ENCODE results near the gene C4A. TPM values are rescaled to one million over a fixed set of nuclear protein-coding genes. Genes with fewer than 3 reads are reported as not detected.
"Not testable (repeated sequence)": the region's sequence is repeated elsewhere in the genome, so short reads cannot be mapped to it uniquely, and the experiment has no call there.

C4A gene
- polyA plus RNA-seq, 1 donor (not counting 4 experiments of a cell fraction or from before 2014, with no cell fraction given), result 1.2 TPM

- H4K20me1 ChIP-seq (ENCODE audit: control insufficient read depth, extremely low read depth, insufficient read depth, low read length); H3K36me3 ChIP-seq (ENCODE audit: control insufficient read depth in 2 of 2, extremely low read depth in 1 of 2, insufficient read depth in 2 of 2, low read length in 2 of 2); dilution Hi-C loops (cut with MboI; ENCODE audit: extremely low pct_ligation_motif_present, low sequenced_read_pairs); H3K9me1 ChIP-seq (ENCODE audit: control insufficient read depth, extremely low read depth, insufficient read depth, low read length); H3K27ac ChIP-seq (ENCODE audit: control insufficient read depth, insufficient read depth, low read length); H3K4me2 ChIP-seq (ENCODE audit: control insufficient read depth, extremely low read depth, insufficient read depth, low read depth, low read length); H3K4me3 ChIP-seq (ENCODE audit: control insufficient read depth in 2 of 3, extremely low read depth in 1 of 3, insufficient read depth in 2 of 3, low read depth in 1 of 3, low read length in 3 of 3); H3K9me3 ChIP-seq (ENCODE audit: control insufficient read depth, low read depth, low read length); H2AFZ ChIP-seq (ENCODE audit: control insufficient read depth, low read length); DNase-seq (ENCODE audit: low read depth, low spot score); FAIRE-seq; H3K9ac ChIP-seq (ENCODE audit: control insufficient read depth, extremely low read depth, insufficient read depth, low read length); H3K4me1 ChIP-seq (ENCODE audit: control insufficient read depth, extremely low read depth, insufficient read depth, low read length); H3K27me3 ChIP-seq (ENCODE audit: control insufficient read depth, extremely low read depth, insufficient read depth, low read length); H3K79me2 ChIP-seq (ENCODE audit: control insufficient read depth, insufficient read depth, low read length): not testable (repeated sequence)
Observed at GRCh38 chr6:32044916-32045315, 63.1 kb downstream of the C4A start.

- no peak overlapping the region for H3K9ac ChIP-seq (ENCODE audit: control insufficient read depth, extremely low read depth, insufficient read depth, low read length)
- H3K79me2 ChIP-seq (ENCODE audit: control insufficient read depth, insufficient read depth, low read length), result no peaks in the 10 kb centered on the region
- TF ChIP-seq EZH2 (IDR thresholded peaks at IDR 0.05; ENCODE audit: low read length) (no peak), CTCF (optimal IDR thresholded peaks at IDR 0.05 in 1 of 3, IDR thresholded peaks at IDR 0.05 in 1 of 3, conservative IDR thresholded peaks at IDR 0.05 in 1 of 3; ENCODE audit: extremely low read depth in 1 of 3, insufficient read depth in 2 of 3, low read length in 3 of 3) (no peak)
- dilution Hi-C loops (cut with MboI; ENCODE audit: extremely low pct_ligation_motif_present, low sequenced_read_pairs), result no loop called here
- H3K9me3 ChIP-seq (ENCODE audit: control insufficient read depth, low read depth, low read length), result no peaks in the 10 kb centered on the region
- H2AFZ ChIP-seq (ENCODE audit: control insufficient read depth, low read length), result no peak overlapping the region
- no peaks in the 10 kb centered on the region for H3K36me3 ChIP-seq (ENCODE audit: control insufficient read depth in 2 of 2, extremely low read depth in 1 of 2, insufficient read depth in 2 of 2, low read length in 2 of 2)
- no peak overlapping the region for H3K4me2 ChIP-seq (ENCODE audit: control insufficient read depth, extremely low read depth, insufficient read depth, low read depth, low read length)
- DNase-seq (ENCODE audit: low read depth, low spot score), result no peak
- no peak overlapping the region for H3K27ac ChIP-seq (ENCODE audit: control insufficient read depth, insufficient read depth, low read length)
- no peak for FAIRE-seq
- H3K9me1 ChIP-seq (ENCODE audit: control insufficient read depth, extremely low read depth, insufficient read depth, low read length), result no peaks in the 10 kb centered on the region
- H3K4me1 ChIP-seq (ENCODE audit: control insufficient read depth, extremely low read depth, insufficient read depth, low read length), result peaks cover 7% of the 10 kb centered on the region
- no peaks in the 10 kb centered on the region for H4K20me1 ChIP-seq (ENCODE audit: control insufficient read depth, extremely low read depth, insufficient read depth, low read length)
- no peak overlapping the region for H3K4me3 ChIP-seq (ENCODE audit: control insufficient read depth in 2 of 3, extremely low read depth in 1 of 3, insufficient read depth in 2 of 3, low read depth in 1 of 3, low read length in 3 of 3)
- peaks cover 8% of the 10 kb centered on the region for H3K27me3 ChIP-seq (ENCODE audit: control insufficient read depth, extremely low read depth, insufficient read depth, low read length)
Observed at GRCh38 chr6:32045811-32046449, 64.1 kb downstream of the C4A start.
